ENCODE results near the gene GPX1.

GRCh38 chr3:49371946-49372345 is 13.8 kb upstream of the GPX1 start:
- TF ChIP-seq EZH2 (IDR thresholded peaks at IDR 0.05; ENCODE audit: low read length, unreplicated experiment) (no peak), CTCF (conservative IDR thresholded peaks at IDR 0.05; ENCODE audit: low read depth, low read length) (no peak)

Data from PC-3 (cell line).